SK-N-SH (cell line): ENCODE measurements around the gene KCNN3.

ENCODE experiments used
- CHD2 ChIP-seq: fragments of 150-350 bp; IDR thresholded peaks from 2 replicates; pipeline ENCODE4 v1.6.1; 2018; ENCODE audit warnings: low read length; ENCODE audit not compliant: partially characterized antibody
- CTCF ChIP-seq: fragments of 200-600 bp; sonication (generic); IDR thresholded peaks from 2 replicates; pipeline ENCODE4 v1.6.1; 2017; ENCODE audit warnings: antibody characterized with exemption, mild to moderate bottlenecking, moderate library complexity
- PBX3 ChIP-seq: IDR thresholded peaks from 2 replicates; pipeline ENCODE4; 2012
- RAD21 ChIP-seq: IDR thresholded peaks from 2 replicates; pipeline ENCODE4 v1.6.1; 2012; ENCODE audit warnings: mild to moderate bottlenecking, low read length
- TAF1 ChIP-seq: IDR thresholded peaks from 2 replicates; pipeline ENCODE4 v1.6.1; 2012; ENCODE audit warnings: low read depth, mild to moderate bottlenecking, low read length, moderate library complexity, borderline replicate concordance

GRCh38 chr1:154873321-154873950 lies 3.4 kb upstream of the KCNN3 start:
- TF ChIP-seq CTCF: no peak
- TF ChIP-seq RAD21: no peak
- TF ChIP-seq CHD2: no peak
- TF ChIP-seq TAF1: no peak
- no peak for TF ChIP-seq PBX3
